Neural progenitor cell (in vitro differentiated cells): ENCODE measurements around the gene MTG1. TPM values are rescaled to one million over a fixed set of nuclear protein-coding genes. Genes with fewer than 3 reads are reported as not detected.

Experiments used
- DNase-seq: peaks from one replicate; pipeline ENCODE4 v3.0.0-alpha.2; 2016; ENCODE audit warnings: low spot score
- H2AFZ ChIP-seq: fragments of 200-600 bp; sonication (generic); replicated peaks from 2 replicates; pipeline ENCODE4 v1.6.1; 2016; ENCODE audit warnings: antibody characterized with exemption
- H3F3A ChIP-seq: fragments of 200-600 bp; sonication (generic); 2 replicates; pipeline ENCODE4 v1.6.1; 2016; ENCODE audit warnings: antibody characterized with exemption, low read depth
- H3K27ac ChIP-seq: fragments of 200-600 bp; sonication (generic); 2 replicates; pipeline ENCODE4 v1.5.1; 2016; ENCODE audit warnings: mild to moderate bottlenecking
- H3K27me3 ChIP-seq: fragments of 200-600 bp; sonication (generic); 2 replicates; pipeline ENCODE4 v1.6.1; 2016; ENCODE audit warnings: mild to moderate bottlenecking, moderate library complexity
- H3K36me3 ChIP-seq: fragments of 200-600 bp; sonication (generic); 2 replicates; pipeline ENCODE4 v1.5.1; 2016
- H3K4me1 ChIP-seq: fragments of 200-600 bp; sonication (generic); 2 replicates; pipeline ENCODE4 v1.6.1; 2016; ENCODE audit warnings: mixed run types
- H3K4me2 ChIP-seq: fragments of 200-600 bp; sonication (generic); 2 replicates; pipeline ENCODE4 v1.6.1; 2016
- H3K4me3 ChIP-seq: fragments of 200-600 bp; sonication (generic); 2 replicates; pipeline ENCODE4 v1.5.1; 2016
- H3K79me2 ChIP-seq: fragments of 200-600 bp; sonication (generic); 2 replicates; pipeline ENCODE4 v1.6.1; 2016; ENCODE audit warnings: low read depth
- H3K9ac ChIP-seq: fragments of 200-600 bp; sonication (generic); 2 replicates; pipeline ENCODE4 v1.6.1; 2016
- H3K9me3 ChIP-seq: fragments of 200-600 bp; sonication (generic); 2 replicates; pipeline ENCODE4 v1.5.1; 2016; ENCODE audit warnings: low read depth
- H4K20me1 ChIP-seq: fragments of 200-600 bp; sonication (generic); 2 replicates; pipeline ENCODE4 v1.6.1; 2016; ENCODE audit warnings: low read depth
- H3K27ac Mint-ChIP-seq: 3 replicates; pipeline ENCODE4 v1.8.0; 2021; ENCODE audit warnings: mixed read lengths
- H3K27me3 Mint-ChIP-seq: 2 replicates; pipeline ENCODE4 v1.8.0; 2022; ENCODE audit warnings: low read depth, mild to moderate bottlenecking, inconsistent platforms, moderate library complexity, mixed read lengths; ENCODE audit not compliant: insufficient read depth
- H3K36me3 Mint-ChIP-seq: 3 replicates; pipeline ENCODE4 v1.8.0; 2021; ENCODE audit warnings: mixed read lengths
- H3K4me1 Mint-ChIP-seq: 3 replicates; pipeline ENCODE4 v1.8.0; 2021; ENCODE audit warnings: mixed read lengths
- H3K4me3 Mint-ChIP-seq: 3 replicates; pipeline ENCODE4 v1.8.0; 2021; ENCODE audit warnings: mild to moderate bottlenecking, moderate library complexity, mixed read lengths
- H3K9me3 Mint-ChIP-seq: 3 replicates; pipeline ENCODE4 v1.8.0; 2020; ENCODE audit warnings: mixed read lengths
- CTCF ChIP-seq: fragments of 200-600 bp; sonication (generic); IDR thresholded peaks from 2 replicates; pipeline ENCODE4 v1.5.1; 2017; ENCODE audit warnings: antibody characterized with exemption, mild to moderate bottlenecking
- EZH2 ChIP-seq: fragments of 200-600 bp; sonication (generic); IDR thresholded peaks from 2 replicates; pipeline ENCODE4 v1.6.1; 2017; ENCODE audit warnings: antibody characterized with exemption, mild to moderate bottlenecking, moderate library complexity
- EZH2phosphoT487 ChIP-seq: fragments of 200-600 bp; sonication (generic); IDR thresholded peaks from 2 replicates; pipeline ENCODE4 v1.6.1; 2017; ENCODE audit warnings: antibody characterized with exemption
- total RNA-seq: library from RNA; depleted of rRNA; stranded (reverse); fragments of >200 nt; gene quantifications from 2 replicates; pipeline ENCODE4 v1.2.3, GENCODE V29; 2015; ENCODE audit warnings: low replicate concordance

MTG1 gene
- total RNA-seq, 1 donor from 2014 or later, result 28.0 TPM

- Histone ChIP-seq H2AFZ (no peak overlapping the region), H3K27me3 (peaks cover 3% of the 10 kb centered on the region), H3K36me3 (no peaks in the 10 kb centered on the region), H3K4me1 (no peaks in the 10 kb centered on the region), H3K4me3 (no peak overlapping the region), H3F3A (peaks cover 17% of the 10 kb centered on the region), H3K4me2 (no peak overlapping the region), H3K27ac (no peak overlapping the region), H3K9me3 (no peaks in the 10 kb centered on the region), H4K20me1 (no peaks in the 10 kb centered on the region), H3K9ac (no peak overlapping the region), H3K79me2 (no peaks in the 10 kb centered on the region)
- Mint-ChIP-seq H3K9me3 (no peaks in the 10 kb centered on the region), H3K4me1 (no peaks in the 10 kb centered on the region), H3K27me3 (peaks cover 7% of the 10 kb centered on the region), H3K4me3 (peak overlapping the region; percentile 43), H3K36me3 (peaks cover 19% of the 10 kb centered on the region), H3K27ac (no peak overlapping the region)
- no peak for DNase-seq
- TF ChIP-seq EZH2phosphoT487, result no peak
- no peak for TF ChIP-seq EZH2
- no peak for TF ChIP-seq CTCF
Observed at GRCh38 chr10:133361773-133362441, 32.0 kb upstream of the MTG1 start.

- Mint-ChIP-seq H3K36me3 (peaks cover 22% of the 10 kb centered on the region), H3K4me1 (no peaks in the 10 kb centered on the region), H3K9me3 (no peaks in the 10 kb centered on the region), H3K27me3 (peaks cover 7% of the 10 kb centered on the region), H3K4me3 (no peak overlapping the region), H3K27ac (no peak overlapping the region)
- H3K79me2 ChIP-seq, result no peaks in the 10 kb centered on the region
- H3K4me2 ChIP-seq, result no peak overlapping the region
- DNase-seq, result no peak
- no peak overlapping the region for H3K4me3 ChIP-seq
- H3K9ac ChIP-seq, result no peak overlapping the region
- H4K20me1 ChIP-seq, result no peaks in the 10 kb centered on the region
- TF ChIP-seq EZH2phosphoT487, result no peak
- no peak for TF ChIP-seq EZH2
- TF ChIP-seq CTCF, result no peak
- H3F3A ChIP-seq, result peaks cover 17% of the 10 kb centered on the region
- no peak overlapping the region for H2AFZ ChIP-seq
- H3K27ac ChIP-seq, result no peak overlapping the region
- H3K9me3 ChIP-seq, result no peaks in the 10 kb centered on the region
- H3K27me3 ChIP-seq, result no peaks in the 10 kb centered on the region
- H3K4me1 ChIP-seq, result no peaks in the 10 kb centered on the region
- no peaks in the 10 kb centered on the region for H3K36me3 ChIP-seq
Observed at GRCh38 chr10:133362846-133363245, 31.1 kb upstream of the MTG1 start.

GRCh38 chr10:133364645-133365431 lies 29.1 kb upstream of the MTG1 start:
- no peak overlapping the region for H2AFZ ChIP-seq
- TF ChIP-seq EZH2phosphoT487 (no peak), CTCF (no peak), EZH2 (no peak)
- Mint-ChIP-seq H3K36me3 (peaks cover 27% of the 10 kb centered on the region), H3K4me3 (no peak overlapping the region), H3K27me3 (peaks cover 8% of the 10 kb centered on the region), H3K27ac (no peak overlapping the region), H3K4me1 (no peaks in the 10 kb centered on the region), H3K9me3 (no peaks in the 10 kb centered on the region)
- H3K4me3 ChIP-seq, result no peak overlapping the region
- no peak overlapping the region for H3K27ac ChIP-seq
- no peaks in the 10 kb centered on the region for H3K9me3 ChIP-seq
- no peaks in the 10 kb centered on the region for H3K27me3 ChIP-seq
- H3K4me2 ChIP-seq, result no peak overlapping the region
- no peak for DNase-seq
- no peak overlapping the region for H3K9ac ChIP-seq
- H4K20me1 ChIP-seq, result no peaks in the 10 kb centered on the region
- no peaks in the 10 kb centered on the region for H3K36me3 ChIP-seq
- H3K4me1 ChIP-seq, result no peaks in the 10 kb centered on the region
- peaks cover 9% of the 10 kb centered on the region for H3F3A ChIP-seq
- H3K79me2 ChIP-seq, result no peaks in the 10 kb centered on the region
